Upper lobe of right lung (tissue), 1 donor: Measurements from ENCODE around the gene DCTN5. TPM values are rescaled to one million over a fixed set of nuclear protein-coding genes. Genes with fewer than 3 reads are reported as not detected.
"Not testable (repeated sequence)": the region's sequence is repeated elsewhere in the genome, so short reads cannot be mapped to it uniquely, and the experiment has no call there.

ENCODE experiments used
- ATAC-seq: fragments of 200-7000 bp; cut with Tn5 transposase; one replicate; pipeline ENCODE4 v1.9.1; 2020; ENCODE audit warnings: mild to moderate bottlenecking, moderate library complexity
- DNase-seq: peaks from one replicate; pipeline ENCODE4 v3.0.0-alpha.2; 2020
- H3K27ac ChIP-seq: fragments of 200-600 bp; one replicate; pipeline ENCODE4 v1.8.0; 2022
- H3K27me3 ChIP-seq: fragments of 200-600 bp; one replicate; pipeline ENCODE4 v1.8.0; 2022; ENCODE audit warnings: mild to moderate bottlenecking
- H3K36me3 ChIP-seq: fragments of 200-600 bp; one replicate; pipeline ENCODE4 v1.8.0; 2022
- H3K4me1 ChIP-seq: fragments of 200-600 bp; one replicate; pipeline ENCODE4 v1.8.0; 2022
- H3K4me3 ChIP-seq: fragments of 200-600 bp; one replicate; pipeline ENCODE4 v1.8.0; 2022; ENCODE audit warnings: mild to moderate bottlenecking
- H3K9me3 ChIP-seq: fragments of 200-600 bp; one replicate; pipeline ENCODE4 v1.8.0; 2022
- CTCF ChIP-seq: fragments of 200-600 bp; IDR thresholded peaks from one replicate; pipeline ENCODE4 v1.8.0; 2022; ENCODE audit warnings: antibody characterized with exemption
- intact Hi-C: fragments of 100-400 bp; cut with DNase I; formaldehyde crosslinking; loops from one replicate; pipeline ENCODE4 v1.11.0; 2022
- total RNA-seq: library from RNA; stranded (reverse); fragmentation: NEBNext Ultra II Directional; extraction: Animal tissue kit (Norgen Biotek cat#: 25700); gene quantifications from one replicate; pipeline ENCODE4 v1.2.1, GENCODE V29; 2021
- donor health status: DM: no; HTN: yes; CAD: no; lungs with severe emphysema.

The DCTN5 gene
- total RNA-seq, 1 donor from 2014 or later = 48.7 TPM

- no peaks in the 10 kb centered on the region for H3K9me3 ChIP-seq
- no peak for ATAC-seq
- no peak for TF ChIP-seq CTCF
- H3K4me1 ChIP-seq = no peaks in the 10 kb centered on the region
- H3K4me3 ChIP-seq = no peak overlapping the region
- no peak overlapping the region for H3K27ac ChIP-seq
- intact Hi-C loops = no loop called here
- no peaks in the 10 kb centered on the region for H3K27me3 ChIP-seq
- DNase-seq = no peak
- peaks cover 70% of the 10 kb centered on the region for H3K36me3 ChIP-seq
Observed at GRCh38 chr16:23615805-23616204, 25.5 kb upstream of the DCTN5 start.

- no peak for TF ChIP-seq CTCF
- ATAC-seq (no peak), DNase-seq (no peak)
- no peaks in the 10 kb centered on the region for H3K27me3 ChIP-seq
- H3K4me3 ChIP-seq = no peak overlapping the region
- intact Hi-C loops = no loop called here
- H3K9me3 ChIP-seq = no peaks in the 10 kb centered on the region
- H3K36me3 ChIP-seq = peaks cover 90% of the 10 kb centered on the region
- H3K27ac ChIP-seq = no peak overlapping the region
- no peaks in the 10 kb centered on the region for H3K4me1 ChIP-seq
Observed at GRCh38 chr16:23624092-23624491, 17.2 kb upstream of the DCTN5 start.

GRCh38 chr16:23629516-23629915 is 11.8 kb upstream of the DCTN5 start:
- Histone ChIP-seq H3K27ac (no peak overlapping the region), H3K36me3 (peaks cover 68% of the 10 kb centered on the region), H3K4me3 (no peak overlapping the region), H3K4me1 (no peaks in the 10 kb centered on the region), H3K9me3 (no peaks in the 10 kb centered on the region), H3K27me3 (no peaks in the 10 kb centered on the region)
- intact Hi-C loops = no loop called here
- no peak for DNase-seq
- no peak for ATAC-seq
- TF ChIP-seq CTCF = no peak

- H3K27ac ChIP-seq, H3K4me1 ChIP-seq, H3K27me3 ChIP-seq, H3K9me3 ChIP-seq, DNase-seq, intact Hi-C loops, ATAC-seq, H3K4me3 ChIP-seq: not testable (repeated sequence)
- H3K36me3 ChIP-seq = peaks cover 71% of the 10 kb centered on the region
Observed at GRCh38 chr16:23631874-23632273, 9.4 kb upstream of the DCTN5 start.

GRCh38 chr16:23634461-23635036 is 6.7 kb upstream of the DCTN5 start:
- no peaks in the 10 kb centered on the region for H3K9me3 ChIP-seq
- no peak overlapping the region for H3K4me3 ChIP-seq
- intact Hi-C loops = no loop called here
- DNase-seq (no peak), ATAC-seq (no peak)
- H3K27me3 ChIP-seq = no peaks in the 10 kb centered on the region
- no peak overlapping the region for H3K27ac ChIP-seq
- peaks cover under 1% of the 10 kb centered on the region for H3K4me1 ChIP-seq
- no peak for TF ChIP-seq CTCF
- H3K36me3 ChIP-seq = peaks cover 63% of the 10 kb centered on the region

- H3K27me3 ChIP-seq = no peaks in the 10 kb centered on the region
- no peak overlapping the region for H3K27ac ChIP-seq
- peaks cover 9% of the 10 kb centered on the region for H3K4me1 ChIP-seq
- DNase-seq (no peak), ATAC-seq (no peak)
- intact Hi-C loops = no loop called here
- H3K4me3 ChIP-seq = no peak overlapping the region
- H3K36me3 ChIP-seq = peaks cover 56% of the 10 kb centered on the region
- H3K9me3 ChIP-seq = no peaks in the 10 kb centered on the region
- TF ChIP-seq CTCF = no peak
Observed at GRCh38 chr16:23635958-23636357, 5.3 kb upstream of the DCTN5 start.
